ENCODE results near the gene IGF2BP2.

- TF ChIP-seq, protein P1, sequence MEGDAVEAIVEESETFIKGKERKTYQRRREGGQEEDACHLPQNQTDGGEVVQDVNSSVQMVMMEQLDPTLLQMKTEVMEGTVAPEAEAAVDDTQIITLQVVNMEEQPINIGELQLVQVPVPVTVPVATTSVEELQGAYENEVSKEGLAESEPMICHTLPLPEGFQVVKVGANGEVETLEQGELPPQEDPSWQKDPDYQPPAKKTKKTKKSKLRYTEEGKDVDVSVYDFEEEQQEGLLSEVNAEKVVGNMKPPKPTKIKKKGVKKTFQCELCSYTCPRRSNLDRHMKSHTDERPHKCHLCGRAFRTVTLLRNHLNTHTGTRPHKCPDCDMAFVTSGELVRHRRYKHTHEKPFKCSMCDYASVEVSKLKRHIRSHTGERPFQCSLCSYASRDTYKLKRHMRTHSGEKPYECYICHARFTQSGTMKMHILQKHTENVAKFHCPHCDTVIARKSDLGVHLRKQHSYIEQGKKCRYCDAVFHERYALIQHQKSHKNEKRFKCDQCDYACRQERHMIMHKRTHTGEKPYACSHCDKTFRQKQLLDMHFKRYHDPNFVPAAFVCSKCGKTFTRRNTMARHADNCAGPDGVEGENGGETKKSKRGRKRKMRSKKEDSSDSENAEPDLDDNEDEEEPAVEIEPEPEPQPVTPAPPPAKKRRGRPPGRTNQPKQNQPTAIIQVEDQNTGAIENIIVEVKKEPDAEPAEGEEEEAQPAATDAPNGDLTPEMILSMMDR (IDR thresholded peaks at IDR 0.05): no peak
- TF ChIP-seq EZH2phosphoT487 (IDR thresholded peaks at IDR 0.05): no peak
Observed at GRCh38 chr3:185727873-185728272, 97.0 kb downstream of the IGF2BP2 start.
